Thymus (tissue), 11 donors: Measurements from ENCODE around the gene VPS51. TPM values are rescaled to one million over a fixed set of nuclear protein-coding genes. Genes with fewer than 3 reads are reported as not detected.
A peak's percentile ranks its signal among the peaks of the same experiment; 100 is the strongest.
"Not testable (repeated sequence)": the region's sequence is repeated elsewhere in the genome, so short reads cannot be mapped to it uniquely, and the experiment has no call there.

ENCODE experiments used
- DNase-seq, 9 donors: peaks; one replicate each; pipeline ENCODE4 v3.0.0-alpha.2; 2013; ENCODE audit warnings: low spot score in 9 of 9, low read depth in 6 of 9, missing footprints in 1 of 9
- H3K27ac ChIP-seq, 2 donors: one replicate each; pipeline ENCODE4 v1.5.1; 2013; ENCODE audit warnings: control low read depth in 1 of 2, low read depth in 1 of 2, low read length in 1 of 2, mild to moderate bottlenecking in 1 of 2, moderate library complexity in 1 of 2
- H3K27me3 ChIP-seq, 2 donors: one replicate each; pipeline ENCODE4 v1.5.1; 2013; ENCODE audit warnings: low read length in 1 of 2; ENCODE audit not compliant: control insufficient read depth in 2 of 2, insufficient read depth in 1 of 2
- H3K36me3 ChIP-seq, 2 donors: one replicate each; pipeline ENCODE4 v1.5.1; 2013; ENCODE audit warnings: low read length in 1 of 2, mild to moderate bottlenecking in 1 of 2, moderate library complexity in 1 of 2; ENCODE audit not compliant: control insufficient read depth in 2 of 2, insufficient read depth in 2 of 2
- H3K4me1 ChIP-seq, 2 donors: one replicate each; pipeline ENCODE4 v1.5.1; 2013; ENCODE audit warnings: low read length in 2 of 2; ENCODE audit not compliant: control insufficient read depth in 2 of 2, insufficient read depth in 2 of 2
- H3K4me3 ChIP-seq, 2 donors: one replicate each; pipeline ENCODE4 v1.5.1; 2013; ENCODE audit warnings: low read length in 2 of 2, control low read depth in 1 of 2, mild to moderate bottlenecking in 1 of 2
- H3K9me3 ChIP-seq, 2 donors: one replicate each; pipeline ENCODE4 v1.5.1; 2013; ENCODE audit warnings: low read length in 1 of 2, mild to moderate bottlenecking in 1 of 2; ENCODE audit not compliant: control insufficient read depth in 2 of 2, insufficient read depth in 1 of 2
- WGBS: extraction: QIAGEN DNeasy Blood & Tissue Kit; methylation state at CpG from one replicate; pipeline ENCODE4 v1.1.7; 2013; 5-methylcytosine and 5-hydroxymethylcytosine counted together
- polyA plus RNA-seq: library from polyadenylated mRNA; stranded (reverse); fragments of 200-250 nt; gene quantifications from one replicate; pipeline ENCODE4 v1.2.3, GENCODE V29; 2013
- total RNA-seq: library from RNA; stranded (reverse); fragments of 120-200 nt; gene quantifications from one replicate; pipeline ENCODE4 v1.2.4, GENCODE V29; 2013
- donor health status: healthy.

VPS51 gene
- total and polyA plus RNA-seq, 2 donors = 110 to 121 TPM

- peak within 1 kb of the TSS; percentile 79 to 88 for H3K4me3 ChIP-seq
- H3K27me3 ChIP-seq = no peaks in the 10 kb centered on the region
- no peaks in the 10 kb centered on the region for H3K9me3 ChIP-seq
- peaks cover 10 to 31% of the 10 kb centered on the region in 2 donors for H3K4me1 ChIP-seq
- peaks cover 32 to 34% of the 10 kb centered on the region in 2 donors for H3K36me3 ChIP-seq
- peak within 1 kb of the TSS; percentile 96 to 97 for H3K27ac ChIP-seq
- peak in 8 of 9 donors; percentile 79 to 94 (median 88) for DNase-seq
- WGBS = under 1% methylated on average over 60 of the region's 60 CpGs
Observed at GRCh38 chr11:65134240-65134951, 38.4 kb downstream of the VPS51 start, which contains the start of gene SYVN1. TSS of gene SYVN1 (minus strand) at chr11:65134519. CDS start at chr11:65133601, 918 bp downstream.

- peaks cover 10 to 31% of the 10 kb centered on the region in 2 donors for H3K4me1 ChIP-seq
- peak overlapping the region; percentile 79 to 88 for H3K4me3 ChIP-seq
- H3K27me3 ChIP-seq = no peaks in the 10 kb centered on the region
- H3K9me3 ChIP-seq = no peaks in the 10 kb centered on the region
- DNase-seq = peak in 8 of 9 donors; percentile 79 to 97 (median 90)
- WGBS = 5% methylated on average over 24 of the region's 24 CpGs
- peaks cover 26 to 27% of the 10 kb centered on the region in 2 donors for H3K36me3 ChIP-seq
- H3K27ac ChIP-seq = peak overlapping the region; percentile 96 to 97
Observed at GRCh38 chr11:65134952-65135632, 39.1 kb downstream of the VPS51 start.

GRCh38 chr11:65135633-65136145 is 39.7 kb downstream of the VPS51 start:
- Histone ChIP-seq H3K4me1 (peaks cover 10 to 31% of the 10 kb centered on the region in 2 donors), H3K4me3 (peak overlapping the region; percentile 79 to 88), H3K36me3 (peaks cover 20 to 22% of the 10 kb centered on the region in 2 donors), H3K27ac (peak overlapping the region; percentile 96 to 97), H3K27me3 (no peaks in the 10 kb centered on the region), H3K9me3 (no peaks in the 10 kb centered on the region)
- DNase-seq = no peak
- 70% methylated on average over 11 of the region's 11 CpGs for WGBS

GRCh38 chr11:65136515-65137096 is 40.6 kb downstream of the VPS51 start:
- Histone ChIP-seq H3K27me3 (no peaks in the 10 kb centered on the region), H3K4me3 (no peak overlapping the region), H3K36me3 (peaks cover 11 to 13% of the 10 kb centered on the region in 2 donors), H3K4me1 (peaks cover 10 to 31% of the 10 kb centered on the region in 2 donors), H3K27ac (no peak overlapping the region), H3K9me3 (no peaks in the 10 kb centered on the region)
- WGBS = 97% methylated on average over 15 of the region's 15 CpGs
- no peak for DNase-seq

- Histone ChIP-seq H3K36me3 (no peaks in the 10 kb centered on the region), H3K27ac (no peak overlapping the region), H3K27me3 (peaks cover 0 to 3% of the 10 kb centered on the region in 2 donors), H3K4me3 (no peak overlapping the region), H3K9me3 (peaks cover 0 to 3% of the 10 kb centered on the region in 2 donors), H3K4me1 (no peaks in the 10 kb centered on the region)
- 95% methylated on average over 7 of the region's 7 CpGs for WGBS
- no peak for DNase-seq
Observed at GRCh38 chr11:65141896-65142494, 46.0 kb downstream of the VPS51 start.

GRCh38 chr11:65147352-65148075 is 51.5 kb downstream of the VPS51 start:
- no peak overlapping the region for H3K27ac ChIP-seq
- no peak overlapping the region for H3K4me3 ChIP-seq
- H3K36me3 ChIP-seq = no peaks in the 10 kb centered on the region
- H3K9me3 ChIP-seq = peaks cover 0 to 10% of the 10 kb centered on the region in 2 donors
- peaks cover 0 to 4% of the 10 kb centered on the region in 2 donors for H3K4me1 ChIP-seq
- 95% methylated on average over 2 of the region's 2 CpGs for WGBS
- no peak for DNase-seq
- peaks cover 0 to 3% of the 10 kb centered on the region in 2 donors for H3K27me3 ChIP-seq

- H3K4me3 ChIP-seq = no peak overlapping the region
- WGBS = 96% methylated on average over 5 of the region's 5 CpGs
- H3K27ac ChIP-seq = no peak overlapping the region
Observed at GRCh38 chr11:65148657-65149056, 52.6 kb downstream of the VPS51 start.

GRCh38 chr11:65150131-65150508 is 54.1 kb downstream of the VPS51 start:
- WGBS = 88% methylated on average over 10 of the region's 10 CpGs
- H3K9me3 ChIP-seq, H3K4me1 ChIP-seq, H3K27me3 ChIP-seq, H3K27ac ChIP-seq, DNase-seq, H3K36me3 ChIP-seq, H3K4me3 ChIP-seq: not testable (repeated sequence)

More at GRCh38 chr11:65148657-65149056, 52.6 kb downstream of the VPS51 start:
- Histone ChIP-seq H3K27me3 (peaks cover 0 to 2% of the 10 kb centered on the region in 2 donors), H3K4me1 (peaks cover 0 to 4% of the 10 kb centered on the region in 2 donors), H3K36me3 (no peaks in the 10 kb centered on the region), H3K9me3 (peaks cover 0 to 10% of the 10 kb centered on the region in 2 donors)
- DNase-seq = no peak
